Measurements from ENCODE around the gene ERCC6L2. TPM values are rescaled to one million over a fixed set of nuclear protein-coding genes. Genes with fewer than 3 reads are reported as not detected.

Gene ERCC6L2
- total and polyA plus RNA-seq, 2 donors (not counting 3 experiments of a cell fraction or from before 2014, with no cell fraction given) = 4.7 to 31.8 TPM

DNA sequence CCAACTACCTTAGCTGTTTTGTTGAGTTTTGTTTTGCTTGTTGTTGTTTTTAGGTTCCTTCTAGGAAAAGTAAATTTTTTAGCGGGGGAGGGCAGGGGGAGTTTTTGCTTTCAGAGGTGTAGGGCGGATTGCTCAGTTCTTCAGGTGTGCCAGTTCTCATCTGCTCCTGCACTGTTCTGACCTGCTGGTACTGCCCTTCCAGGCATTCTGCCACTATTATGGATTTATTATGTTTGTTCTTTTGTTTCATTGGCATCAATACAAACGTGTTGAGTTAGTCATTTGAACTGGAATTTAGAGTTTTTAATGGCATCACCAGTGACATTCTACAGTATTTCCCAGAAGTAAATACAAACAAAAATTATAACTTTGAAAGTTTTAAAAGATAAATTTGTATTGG is 26.0 kb downstream of the ERCC6L2 start:
- H4K20me1 ChIP-seq (replicated peaks; ENCODE audit: control insufficient read depth, extremely low read depth, insufficient read depth, low read length) = no peaks in the 10 kb centered on the region
- dilution Hi-C loops (cut with MboI; ENCODE audit: extremely low pct_ligation_motif_present, low sequenced_read_pairs) (no loop called here), intact Hi-C loops (cut with micrococcal nuclease) (no loop called here)
- peaks cover 1% of the 10 kb centered on the region for H3K79me2 ChIP-seq (ENCODE audit: control insufficient read depth, insufficient read depth, low read length)
- H3K9me1 ChIP-seq (replicated peaks; ENCODE audit: control insufficient read depth, extremely low read depth, insufficient read depth, low read length) = no peaks in the 10 kb centered on the region
- BruUV-seq (replicated peaks) = no TSS peak
- H3K27me3 ChIP-seq (ENCODE audit: control insufficient read depth in 2 of 2, insufficient read depth in 2 of 2, low read length in 2 of 2) = no peaks in the 10 kb centered on the region
- no peaks in the 10 kb centered on the region for H3K36me3 ChIP-seq (ENCODE audit: control insufficient read depth in 2 of 2, extremely low read depth in 1 of 2, insufficient read depth in 2 of 2, low read length in 2 of 2)
- no peaks in the 10 kb centered on the region for H3K4me1 ChIP-seq (ENCODE audit: control insufficient read depth, extremely low read depth, insufficient read depth, low read length)
- no peaks in the 10 kb centered on the region for H3K9me3 ChIP-seq (replicated peaks; ENCODE audit: control insufficient read depth, insufficient read depth, low read length)
- ChIA-PET CTCF (interaction anchor here (0.9 kb wide), 1 partner anchor 18 kb away, joined by 3 read pairs; no protein-coding TSS in a partner anchor), POLR2A (no interaction called here)
- FAIRE-seq (no peak), DNase-seq (ENCODE audit: low read depth, low spot score) (no peak)
- TF ChIP-seq EZH2 (IDR thresholded peaks at IDR 0.05; ENCODE audit: borderline replicate concordance, low read depth, low read length, severe bottlenecking) (no peak), POLR2A (IDR thresholded peaks at IDR 0.05; ENCODE audit: low read depth, low read length) (no peak)
- no peak overlapping the region for H3K4me2 ChIP-seq (ENCODE audit: insufficient read depth, low read length)
- no peak overlapping the region for H2AFZ ChIP-seq (ENCODE audit: low read depth, low read length)
- H3K4me3 ChIP-seq (replicated peaks in 1 of 3; ENCODE audit: insufficient read depth in 1 of 3, low read depth in 1 of 3, low read length in 3 of 3) = no peak overlapping the region
- no peak overlapping the region for H3K9ac ChIP-seq (replicated peaks; ENCODE audit: extremely low read depth, insufficient read depth, low read length)
- no peak overlapping the region for H3K27ac ChIP-seq (ENCODE audit: insufficient read depth, low read depth, low read length)

DNA sequence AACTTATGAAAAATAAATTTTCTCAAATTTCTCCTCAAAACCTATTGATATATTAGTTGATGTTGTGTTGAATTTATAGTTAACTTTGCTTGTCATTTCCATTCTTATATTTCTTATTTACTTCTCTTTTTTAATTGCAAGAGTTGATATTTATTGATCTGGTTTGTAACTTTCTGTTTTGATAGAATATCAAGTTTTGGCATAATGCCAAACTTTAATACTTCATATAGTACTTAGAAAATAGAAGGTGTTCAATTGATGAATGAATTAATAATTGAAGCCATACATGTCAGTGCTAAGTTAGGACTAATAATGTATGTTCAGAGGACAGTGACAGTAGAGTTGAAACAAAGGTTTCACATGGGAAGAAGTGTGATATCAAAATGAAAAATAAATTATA is 27.9 kb downstream of the ERCC6L2 start:
- POLR2A ChIA-PET = no interaction called here
- no peak overlapping the region for H2AFZ ChIP-seq (ENCODE audit: low read depth, low read length)
- H3K27ac ChIP-seq (ENCODE audit: insufficient read depth, low read depth, low read length) = no peak overlapping the region
- H3K36me3 ChIP-seq (ENCODE audit: control insufficient read depth in 2 of 2, extremely low read depth in 1 of 2, insufficient read depth in 2 of 2, low read length in 2 of 2) = no peaks in the 10 kb centered on the region
- H3K4me1 ChIP-seq (ENCODE audit: control insufficient read depth, extremely low read depth, insufficient read depth, low read length) = no peaks in the 10 kb centered on the region
- intact Hi-C loops (cut with micrococcal nuclease) = no loop called here
- FAIRE-seq (no peak), DNase-seq (ENCODE audit: low read depth, low spot score) (peak; percentile 9)
- CTCF ChIA-PET = no interaction called here
- no peak overlapping the region for H3K4me3 ChIP-seq (replicated peaks in 1 of 3; ENCODE audit: insufficient read depth in 1 of 3, low read depth in 1 of 3, low read length in 3 of 3)
- no peak overlapping the region for H3K9ac ChIP-seq (replicated peaks; ENCODE audit: extremely low read depth, insufficient read depth, low read length)
- H3K9me1 ChIP-seq (replicated peaks; ENCODE audit: control insufficient read depth, extremely low read depth, insufficient read depth, low read length) = no peaks in the 10 kb centered on the region
- H3K79me2 ChIP-seq (ENCODE audit: control insufficient read depth, insufficient read depth, low read length) = no peaks in the 10 kb centered on the region
- no peaks in the 10 kb centered on the region for H4K20me1 ChIP-seq (replicated peaks; ENCODE audit: control insufficient read depth, extremely low read depth, insufficient read depth, low read length)
- no peaks in the 10 kb centered on the region for H3K27me3 ChIP-seq (ENCODE audit: control insufficient read depth in 2 of 2, insufficient read depth in 2 of 2, low read length in 2 of 2)
- no peaks in the 10 kb centered on the region for H3K9me3 ChIP-seq (replicated peaks; ENCODE audit: control insufficient read depth, insufficient read depth, low read length)
- no TSS peak for BruUV-seq (replicated peaks)
- dilution Hi-C loops (cut with MboI; ENCODE audit: extremely low pct_ligation_motif_present, low sequenced_read_pairs) = no loop called here
- no peak overlapping the region for H3K4me2 ChIP-seq (ENCODE audit: insufficient read depth, low read length)
- TF ChIP-seq, protein P1, sequence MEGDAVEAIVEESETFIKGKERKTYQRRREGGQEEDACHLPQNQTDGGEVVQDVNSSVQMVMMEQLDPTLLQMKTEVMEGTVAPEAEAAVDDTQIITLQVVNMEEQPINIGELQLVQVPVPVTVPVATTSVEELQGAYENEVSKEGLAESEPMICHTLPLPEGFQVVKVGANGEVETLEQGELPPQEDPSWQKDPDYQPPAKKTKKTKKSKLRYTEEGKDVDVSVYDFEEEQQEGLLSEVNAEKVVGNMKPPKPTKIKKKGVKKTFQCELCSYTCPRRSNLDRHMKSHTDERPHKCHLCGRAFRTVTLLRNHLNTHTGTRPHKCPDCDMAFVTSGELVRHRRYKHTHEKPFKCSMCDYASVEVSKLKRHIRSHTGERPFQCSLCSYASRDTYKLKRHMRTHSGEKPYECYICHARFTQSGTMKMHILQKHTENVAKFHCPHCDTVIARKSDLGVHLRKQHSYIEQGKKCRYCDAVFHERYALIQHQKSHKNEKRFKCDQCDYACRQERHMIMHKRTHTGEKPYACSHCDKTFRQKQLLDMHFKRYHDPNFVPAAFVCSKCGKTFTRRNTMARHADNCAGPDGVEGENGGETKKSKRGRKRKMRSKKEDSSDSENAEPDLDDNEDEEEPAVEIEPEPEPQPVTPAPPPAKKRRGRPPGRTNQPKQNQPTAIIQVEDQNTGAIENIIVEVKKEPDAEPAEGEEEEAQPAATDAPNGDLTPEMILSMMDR (IDR thresholded peaks at IDR 0.05; ENCODE audit: extremely low read depth in 1 of 2, insufficient read depth in 1 of 2, low read depth in 1 of 2, low read length in 2 of 2) = no peak
- TF ChIP-seq EZH2 (IDR thresholded peaks at IDR 0.05; ENCODE audit: borderline replicate concordance, low read depth, low read length, severe bottlenecking) = no peak
- no peak for TF ChIP-seq POLR2AphosphoS5 (IDR thresholded peaks at IDR 0.05; ENCODE audit: insufficient read depth, low read depth, low read length)
- TF ChIP-seq, protein P2, sequence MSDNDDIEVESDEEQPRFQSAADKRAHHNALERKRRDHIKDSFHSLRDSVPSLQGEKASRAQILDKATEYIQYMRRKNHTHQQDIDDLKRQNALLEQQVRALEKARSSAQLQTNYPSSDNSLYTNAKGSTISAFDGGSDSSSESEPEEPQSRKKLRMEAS (IDR thresholded peaks at IDR 0.05; ENCODE audit: insufficient read depth, insufficient read length) = no peak
- TF ChIP-seq MYC (IDR thresholded peaks at IDR 0.05; ENCODE audit: low read depth, low read length) = no peak
- no peak for TF ChIP-seq GATA2 (IDR thresholded peaks at IDR 0.05; ENCODE audit: insufficient read depth, insufficient read length, low read depth, low read length)
- no peak for TF ChIP-seq POLR2A (IDR thresholded peaks at IDR 0.05; ENCODE audit: low read depth, low read length)
- TF ChIP-seq JUN (IDR thresholded peaks at IDR 0.05; ENCODE audit: borderline replicate concordance, insufficient read depth, insufficient read length, low read depth) = no peak
